HEK293 (cell line): ENCODE results near the gene C8A.

Experiments used
- CTCF ChIA-PET: fragments of 350-600 bp; formaldehyde crosslinking; extraction: SDS; loops from one replicate; lab custom pipeline; 2021; ENCODE audit warnings: antibody characterized with exemption; lab: Yijun Ruan, JAX
- POLR2A ChIA-PET: fragments of 300-600 bp; formaldehyde crosslinking; extraction: SDS; loops from one replicate; lab custom pipeline; 2020; ENCODE audit warnings: antibody characterized with exemption, inconsistent platforms; lab: Yijun Ruan, JAX
- H3K27ac ChIP-seq: fragments of 200-500 bp; sonication (Bioruptor generic); 2 replicates; pipeline ENCODE4 v1.5.1; 2014; ENCODE audit warnings: low read depth, low read length, control low read depth, inconsistent platforms; ENCODE audit errors: extremely low read depth
- H3K36me3 ChIP-seq, 2 experiments: fragments of 200-500 bp in 1 of 2; sonication (Bioruptor generic) in 1 of 2; 1 replicate in 1 of 2; 2 replicates in 1 of 2; pipeline ENCODE4 v1.5.1; 2014 to 2017; ENCODE audit warnings: inconsistent platforms in 2 of 2, low read length in 2 of 2; ENCODE audit not compliant: control insufficient read depth in 2 of 2, insufficient read depth in 1 of 2
- H3K4me1 ChIP-seq: fragments of 200-500 bp; sonication (Bioruptor generic); 2 replicates; pipeline ENCODE4 v1.5.1; 2014; ENCODE audit warnings: mild to moderate bottlenecking, low read length, inconsistent platforms; ENCODE audit not compliant: control insufficient read depth, insufficient read depth
- H3K4me3 ChIP-seq: 2 replicates; pipeline ENCODE4 v1.5.1; 2011; ENCODE audit warnings: low read depth, mild to moderate bottlenecking, control low read depth, low read length, moderate library complexity
- H3K9me3 ChIP-seq: fragments of 200-500 bp; sonication (Bioruptor generic); 2 replicates; pipeline ENCODE4 v1.5.1; 2014; ENCODE audit warnings: low read depth, low read length, inconsistent platforms; ENCODE audit not compliant: control insufficient read depth, insufficient read depth
- EGR2 ChIP-seq: fragments of 450-650 bp; formaldehyde crosslinking; IDR thresholded peaks from 2 replicates; pipeline ENCODE4 v1.5.1; 2016; ENCODE audit warnings: low read depth, missing biosample characterization, missing genetic modification characterization
- GLIS1 ChIP-seq: fragments of 450-650 bp; formaldehyde crosslinking; IDR thresholded peaks from 2 replicates; pipeline ENCODE4 v1.5.1; 2016; ENCODE audit warnings: missing biosample characterization, missing genetic modification characterization
- IKZF3 ChIP-seq: fragments of 450-650 bp; IDR thresholded peaks from 2 replicates; pipeline ENCODE4 v1.5.0; 2018; ENCODE audit warnings: missing biosample characterization, mild to moderate bottlenecking, missing genetic modification characterization, moderate library complexity
- SP2 ChIP-seq: fragments of 450-650 bp; formaldehyde crosslinking; IDR thresholded peaks from 2 replicates; pipeline ENCODE4 v1.5.1; 2016; ENCODE audit warnings: missing biosample characterization, missing genetic modification characterization
- ZFHX2 ChIP-seq: fragments of 450-650 bp; formaldehyde crosslinking; conservative IDR thresholded peaks from 2 replicates; pipeline ENCODE4 v1.5.1; 2016; ENCODE audit warnings: missing biosample characterization, missing genetic modification characterization
- ZNF133 ChIP-seq: fragments of 450-650 bp; formaldehyde crosslinking; IDR thresholded peaks from 2 replicates; pipeline ENCODE4 v1.5.1; 2016; ENCODE audit warnings: missing biosample characterization, missing genetic modification characterization
- ZNF138 ChIP-seq: fragments of 450-650 bp; formaldehyde crosslinking; IDR thresholded peaks from 2 replicates; pipeline ENCODE4 v1.5.1; 2016; ENCODE audit warnings: missing biosample characterization, missing genetic modification characterization, borderline replicate concordance
- ZNF544 ChIP-seq: fragments of 450-650 bp; formaldehyde crosslinking; IDR thresholded peaks from 2 replicates; pipeline ENCODE4 v1.5.0; 2017; ENCODE audit warnings: missing biosample characterization, missing genetic modification characterization
- ZNF585B ChIP-seq: fragments of 450-650 bp; formaldehyde crosslinking; IDR thresholded peaks from 2 replicates; pipeline ENCODE4 v1.5.1; 2016; ENCODE audit warnings: missing biosample characterization, missing genetic modification characterization
- ZNF664 ChIP-seq: fragments of 450-650 bp; formaldehyde crosslinking; IDR thresholded peaks from 2 replicates; pipeline ENCODE4 v1.5.1; 2016; ENCODE audit warnings: missing biosample characterization, missing genetic modification characterization
- ZNF747 ChIP-seq: fragments of 450-650 bp; formaldehyde crosslinking; IDR thresholded peaks from 2 replicates; pipeline ENCODE4 v1.5.1; 2016; ENCODE audit warnings: missing biosample characterization, missing genetic modification characterization
- ZNF837 ChIP-seq: fragments of 450-650 bp; formaldehyde crosslinking; IDR thresholded peaks from 2 replicates; pipeline ENCODE4 v1.5.1; 2016; ENCODE audit warnings: missing biosample characterization, missing genetic modification characterization
- ZSCAN18 ChIP-seq: fragments of 450-650 bp; formaldehyde crosslinking; IDR thresholded peaks from 2 replicates; pipeline ENCODE4 v1.5.1; 2016; ENCODE audit warnings: missing biosample characterization, missing genetic modification characterization
- ZSCAN4 ChIP-seq: fragments of 450-650 bp; formaldehyde crosslinking; IDR thresholded peaks from 2 replicates; pipeline ENCODE4 v1.5.1; 2017; ENCODE audit warnings: missing biosample characterization, missing genetic modification characterization
- ZXDB ChIP-seq: fragments of 450-650 bp; formaldehyde crosslinking; IDR thresholded peaks from 2 replicates; pipeline ENCODE4 v1.5.1; 2016; ENCODE audit warnings: missing biosample characterization, missing genetic modification characterization
- TF ChIP-seq, protein P1 (sequence below): fragments of 450-650 bp; formaldehyde crosslinking; IDR thresholded peaks from 2 replicates; pipeline ENCODE4; 2016; ENCODE audit warnings: missing biosample characterization, missing genetic modification characterization
- TF ChIP-seq, protein P2 (sequence below): fragments of 450-650 bp; formaldehyde crosslinking; IDR thresholded peaks from 2 replicates; pipeline ENCODE4 v1.5.1; 2016; ENCODE audit warnings: missing biosample characterization, missing genetic modification characterization
- TF ChIP-seq, protein P3 (sequence below): fragments of 450-650 bp; formaldehyde crosslinking; IDR thresholded peaks from 2 replicates; pipeline ENCODE4 v1.5.1; 2017; ENCODE audit warnings: missing biosample characterization, mild to moderate bottlenecking, missing genetic modification characterization, moderate library complexity
- TF ChIP-seq, protein P4 (sequence below): fragments of 450-650 bp; formaldehyde crosslinking; IDR thresholded peaks from 2 replicates; pipeline ENCODE4 v1.5.1; 2016; ENCODE audit warnings: missing biosample characterization, missing genetic modification characterization
- TF ChIP-seq, protein P5 (sequence below): fragments of 450-650 bp; formaldehyde crosslinking; IDR thresholded peaks from 2 replicates; pipeline ENCODE4 v1.5.1; 2016; ENCODE audit warnings: missing biosample characterization, missing genetic modification characterization

Gene C8A

GRCh38 chr1:56843544-56843943 lies 11.1 kb upstream of the C8A start:
- ChIA-PET POLR2A (no interaction called here), CTCF (no interaction called here)
- Histone ChIP-seq H3K27ac (no peak overlapping the region), H3K4me1 (no peaks in the 10 kb centered on the region), H3K36me3 (no peaks in the 10 kb centered on the region), H3K9me3 (no peaks in the 10 kb centered on the region; the same call in 1 of the 2 replicates), H3K4me3 (no peak overlapping the region)
- TF ChIP-seq ZNF664 (tag by site-specific recombination) (no peak), IKZF3 (tag by site-specific recombination) (no peak), ZSCAN4 (tag by site-specific recombination) (no peak), ZNF837 (tag by site-specific recombination) (no peak)
- TF ChIP-seq, protein P1, sequence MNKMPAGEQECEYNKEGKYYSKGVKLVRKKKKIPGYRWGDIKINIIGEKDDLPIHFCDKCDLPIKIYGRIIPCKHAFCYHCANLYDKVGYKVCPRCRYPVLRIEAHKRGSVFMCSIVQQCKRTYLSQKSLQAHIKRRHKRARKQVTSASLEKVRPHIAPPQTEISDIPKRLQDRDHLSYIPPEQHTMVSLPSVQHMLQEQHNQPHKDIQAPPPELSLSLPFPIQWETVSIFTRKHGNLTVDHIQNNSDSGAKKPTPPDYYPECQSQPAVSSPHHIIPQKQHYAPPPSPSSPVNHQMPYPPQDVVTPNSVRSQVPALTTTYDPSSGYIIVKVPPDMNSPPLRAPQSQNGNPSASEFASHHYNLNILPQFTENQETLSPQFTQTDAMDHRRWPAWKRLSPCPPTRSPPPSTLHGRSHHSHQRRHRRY: no peak

- no peak for TF ChIP-seq ZNF133 (tag by site-specific recombination)
- peak; percentile 17; the same call in 1 of the 2 replicates for TF ChIP-seq GLIS1 (tag by site-specific recombination)
- Histone ChIP-seq H3K4me3 (no peak overlapping the region), H3K9me3 (no peaks in the 10 kb centered on the region; the same call in 1 of the 2 replicates), H3K27ac (no peak overlapping the region), H3K36me3 (no peaks in the 10 kb centered on the region), H3K4me1 (no peaks in the 10 kb centered on the region)
- ChIA-PET POLR2A (no interaction called here), CTCF (no interaction called here)
Measured at GRCh38 chr1:56844545-56845136, 10.0 kb upstream of the C8A start.

DNA sequence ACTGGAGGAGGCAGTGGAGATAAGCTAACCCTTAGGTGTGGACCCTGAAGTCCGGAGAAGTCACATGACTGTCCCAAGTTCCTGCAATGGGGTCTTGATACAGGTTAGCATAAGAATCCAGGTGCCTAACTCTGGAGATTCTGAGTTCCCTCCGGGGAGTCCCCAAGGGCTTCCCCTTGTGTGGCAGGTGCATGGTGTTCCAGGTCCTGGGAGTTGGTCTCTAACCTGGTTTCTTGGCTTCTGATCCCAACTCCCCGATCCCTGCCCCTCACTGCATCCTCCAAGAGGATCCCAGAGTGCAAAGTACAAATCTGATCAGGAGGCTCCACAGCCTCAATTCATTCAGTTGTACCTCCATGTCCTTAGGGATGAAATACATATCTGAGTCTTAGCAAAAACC lies 9.3 kb upstream of the C8A start:
- Histone ChIP-seq H3K36me3 (no peaks in the 10 kb centered on the region), H3K4me1 (no peaks in the 10 kb centered on the region), H3K9me3 (no peaks in the 10 kb centered on the region), H3K27ac (no peak overlapping the region), H3K4me3 (no peak overlapping the region)
- ChIA-PET CTCF (no interaction called here), POLR2A (no interaction called here)
- TF ChIP-seq, protein P2, sequence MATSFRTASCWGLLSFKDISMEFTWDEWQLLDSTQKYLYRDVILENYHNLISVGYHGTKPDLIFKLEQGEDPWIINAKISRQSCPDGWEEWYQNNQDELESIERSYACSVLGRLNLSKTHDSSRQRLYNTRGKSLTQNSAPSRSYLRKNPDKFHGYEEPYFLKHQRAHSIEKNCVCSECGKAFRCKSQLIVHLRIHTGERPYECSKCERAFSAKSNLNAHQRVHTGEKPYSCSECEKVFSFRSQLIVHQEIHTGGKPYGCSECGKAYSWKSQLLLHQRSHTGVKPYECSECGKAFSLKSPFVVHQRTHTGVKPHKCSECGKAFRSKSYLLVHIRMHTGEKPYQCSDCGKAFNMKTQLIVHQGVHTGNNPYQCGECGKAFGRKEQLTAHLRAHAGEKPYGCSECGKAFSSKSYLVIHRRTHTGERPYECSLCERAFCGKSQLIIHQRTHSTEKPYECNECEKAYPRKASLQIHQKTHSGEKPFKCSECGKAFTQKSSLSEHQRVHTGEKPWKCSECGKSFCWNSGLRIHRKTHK (tag by site-specific recombination): no peak
- TF ChIP-seq ZNF585B (tag by site-specific recombination) (no peak), ZFHX2 (tag by site-specific recombination) (no peak), EGR2 (no peak), ZNF747 (no peak), ZSCAN18 (tag by site-specific recombination) (no peak), ZNF138 (tag by site-specific recombination) (no peak), ZNF544 (tag by site-specific recombination) (no peak), SP2 (tag by site-specific recombination) (no peak), ZXDB (tag by site-specific recombination) (no peak)
- TF ChIP-seq, protein P3, sequence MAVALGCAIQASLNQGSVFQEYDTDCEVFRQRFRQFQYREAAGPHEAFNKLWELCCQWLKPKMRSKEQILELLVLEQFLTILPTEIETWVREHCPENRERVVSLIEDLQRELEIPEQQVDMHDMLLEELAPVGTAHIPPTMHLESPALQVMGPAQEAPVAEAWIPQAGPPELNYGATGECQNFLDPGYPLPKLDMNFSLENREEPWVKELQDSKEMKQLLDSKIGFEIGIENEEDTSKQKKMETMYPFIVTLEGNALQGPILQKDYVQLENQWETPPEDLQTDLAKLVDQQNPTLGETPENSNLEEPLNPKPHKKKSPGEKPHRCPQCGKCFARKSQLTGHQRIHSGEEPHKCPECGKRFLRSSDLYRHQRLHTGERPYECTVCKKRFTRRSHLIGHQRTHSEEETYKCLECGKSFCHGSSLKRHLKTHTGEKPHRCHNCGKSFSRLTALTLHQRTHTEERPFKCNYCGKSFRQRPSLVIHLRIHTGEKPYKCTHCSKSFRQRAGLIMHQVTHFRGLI: no peak
- TF ChIP-seq, protein P4, sequence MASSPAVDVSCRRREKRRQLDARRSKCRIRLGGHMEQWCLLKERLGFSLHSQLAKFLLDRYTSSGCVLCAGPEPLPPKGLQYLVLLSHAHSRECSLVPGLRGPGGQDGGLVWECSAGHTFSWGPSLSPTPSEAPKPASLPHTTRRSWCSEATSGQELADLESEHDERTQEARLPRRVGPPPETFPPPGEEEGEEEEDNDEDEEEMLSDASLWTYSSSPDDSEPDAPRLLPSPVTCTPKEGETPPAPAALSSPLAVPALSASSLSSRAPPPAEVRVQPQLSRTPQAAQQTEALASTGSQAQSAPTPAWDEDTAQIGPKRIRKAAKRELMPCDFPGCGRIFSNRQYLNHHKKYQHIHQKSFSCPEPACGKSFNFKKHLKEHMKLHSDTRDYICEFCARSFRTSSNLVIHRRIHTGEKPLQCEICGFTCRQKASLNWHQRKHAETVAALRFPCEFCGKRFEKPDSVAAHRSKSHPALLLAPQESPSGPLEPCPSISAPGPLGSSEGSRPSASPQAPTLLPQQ: no peak
- TF ChIP-seq, protein P5, sequence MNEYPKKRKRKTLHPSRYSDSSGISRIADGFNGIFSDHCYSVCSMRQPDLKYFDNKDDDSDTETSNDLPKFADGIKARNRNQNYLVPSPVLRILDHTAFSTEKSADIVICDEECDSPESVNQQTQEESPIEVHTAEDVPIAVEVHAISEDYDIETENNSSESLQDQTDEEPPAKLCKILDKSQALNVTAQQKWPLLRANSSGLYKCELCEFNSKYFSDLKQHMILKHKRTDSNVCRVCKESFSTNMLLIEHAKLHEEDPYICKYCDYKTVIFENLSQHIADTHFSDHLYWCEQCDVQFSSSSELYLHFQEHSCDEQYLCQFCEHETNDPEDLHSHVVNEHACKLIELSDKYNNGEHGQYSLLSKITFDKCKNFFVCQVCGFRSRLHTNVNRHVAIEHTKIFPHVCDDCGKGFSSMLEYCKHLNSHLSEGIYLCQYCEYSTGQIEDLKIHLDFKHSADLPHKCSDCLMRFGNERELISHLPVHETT: no peak
